Parathyroid adenoma (tissue), 2 donors: Measurements from ENCODE around the gene SRC.

ENCODE experiments used
- H2AFZ ChIP-seq: fragments of 300-600 bp; sonication (generic); one replicate; pipeline ENCODE4 v1.7.0; 2017; ENCODE audit warnings: antibody characterized with exemption, mild to moderate bottlenecking
- H3K27ac ChIP-seq: fragments of 300-600 bp; sonication (generic); one replicate; pipeline ENCODE4 v1.7.0; 2017
- H3K27me3 ChIP-seq: fragments of 300-600 bp; sonication (generic); one replicate; pipeline ENCODE4 v1.7.0; 2017; ENCODE audit warnings: low read length; ENCODE audit not compliant: control insufficient read depth, insufficient read depth
- H3K36me3 ChIP-seq: fragments of 300-600 bp; sonication (generic); one replicate; pipeline ENCODE4 v1.7.0; 2017; ENCODE audit warnings: low read length; ENCODE audit not compliant: control insufficient read depth, insufficient read depth
- H3K4me1 ChIP-seq: fragments of 300-600 bp; sonication (generic); one replicate; pipeline ENCODE4 v1.7.0; 2017; ENCODE audit warnings: control low read depth
- H3K4me2 ChIP-seq: fragments of 300-600 bp; sonication (generic); one replicate; pipeline ENCODE4 v1.7.0; 2017; ENCODE audit warnings: low read length
- H3K4me3 ChIP-seq: fragments of 300-600 bp; sonication (generic); one replicate; pipeline ENCODE4 v1.7.0; 2017; ENCODE audit warnings: low read depth, low read length
- H3K79me2 ChIP-seq: fragments of 300-600 bp; sonication (generic); one replicate; pipeline ENCODE4 v1.7.0; 2017; ENCODE audit warnings: control low read depth
- H3K9ac ChIP-seq: fragments of 300-600 bp; sonication (generic); one replicate; pipeline ENCODE4 v1.7.0; 2017; ENCODE audit warnings: mild to moderate bottlenecking
- H3K9me3 ChIP-seq: fragments of 300-600 bp; sonication (generic); one replicate; pipeline ENCODE4 v1.7.0; 2017; ENCODE audit warnings: low read length; ENCODE audit not compliant: control insufficient read depth
- TF ChIP-seq, protein P1 (sequence below): fragments of 300-600 bp; sonication (generic); IDR thresholded peaks from one replicate; pipeline ENCODE4 v1.7.0; 2017; ENCODE audit warnings: antibody characterized with exemption, mild to moderate bottlenecking
- donor health status: primary hyperparathyroidism.

Gene SRC

DNA sequence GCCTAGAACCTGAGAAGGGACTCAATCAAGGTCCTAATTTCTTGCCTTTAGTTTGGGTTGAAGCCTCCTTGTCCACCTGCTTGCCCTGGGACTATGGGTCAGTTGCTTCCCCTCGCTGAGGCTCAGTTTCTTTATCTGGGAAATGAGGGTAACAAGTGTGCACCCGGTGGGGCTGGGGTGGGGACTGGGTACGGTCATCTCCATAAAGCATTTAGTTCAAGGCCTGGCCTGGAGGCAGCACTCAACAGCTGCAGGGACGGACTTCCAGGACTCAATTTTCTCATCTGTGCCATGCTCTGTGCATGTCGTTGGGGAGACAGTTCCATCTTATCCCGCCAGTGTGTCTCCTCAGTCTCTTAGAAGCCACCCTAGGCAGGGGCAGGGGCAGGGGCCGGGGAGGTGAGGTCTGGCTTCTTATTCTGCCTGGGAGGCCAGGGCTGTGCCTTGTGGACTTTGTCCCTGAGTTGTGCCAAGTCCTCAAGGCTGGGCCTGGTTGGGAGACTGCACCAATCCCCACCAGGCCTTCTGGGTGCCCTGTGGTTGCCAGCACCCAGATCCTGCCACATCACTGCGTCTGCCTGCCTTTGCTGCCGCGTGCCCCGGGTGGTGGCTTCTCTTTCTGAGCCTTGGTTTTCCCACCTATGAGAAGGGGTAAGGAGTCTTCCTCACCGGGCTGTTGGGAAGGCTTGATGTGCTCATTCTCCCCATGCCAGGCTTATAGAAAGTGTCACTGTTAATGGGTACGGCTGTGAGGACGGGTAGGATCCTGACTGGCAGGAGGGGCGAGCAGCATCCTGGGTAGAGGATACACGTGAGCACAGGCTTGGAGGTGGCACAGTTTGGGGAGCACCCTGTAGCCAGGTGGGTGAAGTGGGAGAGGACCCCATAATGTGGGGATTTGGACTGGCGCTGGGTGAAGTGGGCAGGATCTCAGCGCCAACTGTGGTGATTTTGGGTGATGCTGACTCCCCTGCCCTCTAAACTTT lies 8.6 kb downstream of the SRC start:
- TF ChIP-seq, protein P1, sequence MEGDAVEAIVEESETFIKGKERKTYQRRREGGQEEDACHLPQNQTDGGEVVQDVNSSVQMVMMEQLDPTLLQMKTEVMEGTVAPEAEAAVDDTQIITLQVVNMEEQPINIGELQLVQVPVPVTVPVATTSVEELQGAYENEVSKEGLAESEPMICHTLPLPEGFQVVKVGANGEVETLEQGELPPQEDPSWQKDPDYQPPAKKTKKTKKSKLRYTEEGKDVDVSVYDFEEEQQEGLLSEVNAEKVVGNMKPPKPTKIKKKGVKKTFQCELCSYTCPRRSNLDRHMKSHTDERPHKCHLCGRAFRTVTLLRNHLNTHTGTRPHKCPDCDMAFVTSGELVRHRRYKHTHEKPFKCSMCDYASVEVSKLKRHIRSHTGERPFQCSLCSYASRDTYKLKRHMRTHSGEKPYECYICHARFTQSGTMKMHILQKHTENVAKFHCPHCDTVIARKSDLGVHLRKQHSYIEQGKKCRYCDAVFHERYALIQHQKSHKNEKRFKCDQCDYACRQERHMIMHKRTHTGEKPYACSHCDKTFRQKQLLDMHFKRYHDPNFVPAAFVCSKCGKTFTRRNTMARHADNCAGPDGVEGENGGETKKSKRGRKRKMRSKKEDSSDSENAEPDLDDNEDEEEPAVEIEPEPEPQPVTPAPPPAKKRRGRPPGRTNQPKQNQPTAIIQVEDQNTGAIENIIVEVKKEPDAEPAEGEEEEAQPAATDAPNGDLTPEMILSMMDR = no peak
- no peak overlapping the region for H3K4me2 ChIP-seq
- H3K4me1 ChIP-seq = peaks cover 4% of the 10 kb centered on the region
- peaks cover 16% of the 10 kb centered on the region for H3K79me2 ChIP-seq
- no peak overlapping the region for H2AFZ ChIP-seq
- no peak overlapping the region for H3K27ac ChIP-seq
- no peak overlapping the region for H3K9ac ChIP-seq
- no peaks in the 10 kb centered on the region for H3K36me3 ChIP-seq
- H3K27me3 ChIP-seq = no peaks in the 10 kb centered on the region
- H3K4me3 ChIP-seq = no peak overlapping the region
- no peaks in the 10 kb centered on the region for H3K9me3 ChIP-seq

GRCh38 chr20:37355252-37356180 lies 9.6 kb downstream of the SRC start:
- Histone ChIP-seq H2AFZ (no peak overlapping the region), H3K4me2 (no peak overlapping the region), H3K27me3 (no peaks in the 10 kb centered on the region), H3K4me1 (peaks cover 4% of the 10 kb centered on the region), H3K9me3 (no peaks in the 10 kb centered on the region), H3K9ac (no peak overlapping the region), H3K4me3 (no peak overlapping the region), H3K27ac (no peak overlapping the region), H3K36me3 (no peaks in the 10 kb centered on the region), H3K79me2 (peaks cover 16% of the 10 kb centered on the region)
- TF ChIP-seq, protein P1 = no peak

- Histone ChIP-seq H3K27ac (no peak overlapping the region), H3K4me1 (peaks cover 4% of the 10 kb centered on the region)
- TF ChIP-seq, protein P1 = no peak
These were observed 10.4 kb downstream of the SRC start for GRCh38 chr20:37356387-37356786.

GRCh38 chr20:37356961-37357371 lies 11.0 kb downstream of the SRC start:
- no peaks in the 10 kb centered on the region for H3K36me3 ChIP-seq
- H3K79me2 ChIP-seq = peaks cover 17% of the 10 kb centered on the region
- no peaks in the 10 kb centered on the region for H3K27me3 ChIP-seq
- TF ChIP-seq, protein P1 = no peak
- no peak overlapping the region for H3K27ac ChIP-seq
- H3K4me1 ChIP-seq = peaks cover 4% of the 10 kb centered on the region
- no peak overlapping the region for H3K4me3 ChIP-seq
- no peak overlapping the region for H2AFZ ChIP-seq
- no peak overlapping the region for H3K4me2 ChIP-seq
- H3K9me3 ChIP-seq = no peaks in the 10 kb centered on the region
- no peak overlapping the region for H3K9ac ChIP-seq

More at GRCh38 chr20:37356387-37356786, 10.4 kb downstream of the SRC start:
- no peak overlapping the region for H3K4me3 ChIP-seq
- H3K9ac ChIP-seq = no peak overlapping the region
- H3K36me3 ChIP-seq = no peaks in the 10 kb centered on the region
- no peak overlapping the region for H3K4me2 ChIP-seq
- H3K9me3 ChIP-seq = no peaks in the 10 kb centered on the region
- no peaks in the 10 kb centered on the region for H3K27me3 ChIP-seq
- peaks cover 19% of the 10 kb centered on the region for H3K79me2 ChIP-seq
- no peak overlapping the region for H2AFZ ChIP-seq
